ENCODE results near the gene TES. TPM values are rescaled to one million over a fixed set of nuclear protein-coding genes. Genes with fewer than 3 reads are reported as not detected.

Gene TES
- total and polyA plus RNA-seq, 9 of the 15 experiments (the other 6 are each of a cell fraction or from before 2014, with no cell fraction given) = 20.7 to 61.6 (median 53.8) TPM

GRCh38 chr7:116271161-116271913, 61.0 kb downstream of the TES start:
- Histone ChIP-seq H3K4me3 (no peak overlapping the region), H3K79me2 (ENCODE audit: control insufficient read depth, insufficient read depth, low read length) (no peaks in the 10 kb centered on the region), H3K9me3 (replicated peaks; ENCODE audit: control insufficient read depth, insufficient read depth, low read depth, low read length) (no peaks in the 10 kb centered on the region), H3K4me2 (ENCODE audit: insufficient read depth, low read length) (no peak overlapping the region), H3K27ac (ENCODE audit: extremely low read depth, low read depth, low read length) (no peak overlapping the region), H3K27me3 (ENCODE audit: control insufficient read depth in 2 of 2, insufficient read depth in 2 of 2, low read length in 2 of 2) (no peaks in the 10 kb centered on the region), H4K20me1 (replicated peaks; ENCODE audit: control insufficient read depth, insufficient read depth, low read length) (no peaks in the 10 kb centered on the region), H2AFZ (ENCODE audit: low read depth, low read length) (no peak overlapping the region), H3K9me1 (ENCODE audit: control insufficient read depth, insufficient read depth, low read length) (no peaks in the 10 kb centered on the region), H3K9ac (ENCODE audit: insufficient read depth in 1 of 2, low read depth in 2 of 2, low read length in 2 of 2) (no peak overlapping the region), H3K36me3 (ENCODE audit: control insufficient read depth, insufficient read depth, low read length) (no peaks in the 10 kb centered on the region; the same call in 2 of the 3 replicates), H3K4me1 (replicated peaks in 1 of 2; ENCODE audit: control insufficient read depth in 2 of 2, insufficient read depth in 2 of 2, low read length in 2 of 2) (no peaks in the 10 kb centered on the region)
- TF ChIP-seq NR2F6 (CRISPR knock-in tag; IDR thresholded peaks at IDR 0.05) (no peak), ZNF740 (CRISPR knock-in tag; IDR thresholded peaks at IDR 0.05) (no peak), ZNF740 (tag; IDR thresholded peaks at IDR 0.05) (no peak), NFYB (IDR thresholded peaks at IDR 0.05; ENCODE audit: extremely low read depth, insufficient read length) (no peak), NFIC (IDR thresholded peaks at IDR 0.05) (no peak), CTCFL (IDR thresholded peaks at IDR 0.05; ENCODE audit: borderline replicate concordance, insufficient read depth, low read depth, low read length, poor library complexity, severe bottlenecking) (no peak), ZNF41 (CRISPR knock-in tag; conservative IDR thresholded peaks at IDR 0.05) (no peak), FOXJ3 (CRISPR knock-in tag; IDR thresholded peaks at IDR 0.05) (no peak), POLR2AphosphoS2 (IDR thresholded peaks at IDR 0.05; ENCODE audit: low read length) (no peak), WHSC1 (IDR thresholded peaks at IDR 0.05; ENCODE audit: low read length) (no peak), SMAD3 (CRISPR knock-in tag; conservative IDR thresholded peaks at IDR 0.05) (no peak), MXI1 (IDR thresholded peaks at IDR 0.05; ENCODE audit: low read depth, low read length) (no peak), CCNT2 (IDR thresholded peaks at IDR 0.05; ENCODE audit: borderline replicate concordance, extremely low read depth, insufficient read length, low read depth, low read length) (no peak), ZNF699 (CRISPR knock-in tag; IDR thresholded peaks at IDR 0.05; ENCODE audit: insufficient replicate concordance) (no peak), ZNF445 (CRISPR knock-in tag; IDR thresholded peaks at IDR 0.05; ENCODE audit: low read depth) (no peak), ELF4 (CRISPR knock-in tag; IDR thresholded peaks at IDR 0.05) (no peak), NEUROD1 (IDR thresholded peaks at IDR 0.05; ENCODE audit: borderline replicate concordance, low read depth, low read length, partially characterized antibody) (no peak), SLC30A9 (CRISPR knock-in tag; IDR thresholded peaks at IDR 0.05) (no peak)
- in situ Hi-C loops (cut with MboI) = no loop called here
- no TSS peak for BruUV-seq (replicated peaks)
- no peak for FAIRE-seq
- POLR2A ChIA-PET = interaction anchor here (0.7 to 1.4 kb wide), 2 partner anchors 14 to 330 kb away, joined by 3 to 4 read pairs; no protein-coding TSS in a partner anchor
- intact Hi-C loops (cut with micrococcal nuclease) = no loop called here
- CTCF ChIA-PET (ENCODE audit: low intra/inter-chr PET ratio) = no interaction called here
- WGBS (ENCODE audit: insufficient coverage, low coverage, missing lambda C conversion rate) = 3% methylated on average over 5 of the region's 5 CpGs
- no peak for DNase-seq (ENCODE audit: extremely low read depth in 1 of 4, low spot score in 3 of 4)
- ATAC-seq = no peak

Data from K562 (cell line).